ENCODE results near the gene KIAA1217.

The KIAA1217 gene

GRCh38 chr10:24172909-24173308, 36.0 kb upstream of the KIAA1217 start:
- TF ChIP-seq CTCF (IDR thresholded peaks at IDR 0.05), result no peak
- no peak for DNase-seq (ENCODE audit: low spot score)
- Histone ChIP-seq H3K27ac (no peak overlapping the region), H3K4me3 (no peak overlapping the region)

- DNase-seq (ENCODE audit: low spot score), result no peak
- TF ChIP-seq CTCF (IDR thresholded peaks at IDR 0.05), result no peak
- Histone ChIP-seq H3K4me3 (no peak overlapping the region), H3K27ac (no peak overlapping the region)
Observed at GRCh38 chr10:24174014-24174413, 34.9 kb upstream of the KIAA1217 start.

- no peak for DNase-seq (ENCODE audit: low spot score)
- Histone ChIP-seq H3K4me3 (no peak overlapping the region), H3K27ac (no peak overlapping the region)
- no peak for TF ChIP-seq CTCF (IDR thresholded peaks at IDR 0.05)
Observed at GRCh38 chr10:24176658-24177057, 32.3 kb upstream of the KIAA1217 start.

GRCh38 chr10:24177636-24178035, 31.3 kb upstream of the KIAA1217 start:
- Histone ChIP-seq H3K4me3 (no peak overlapping the region), H3K27ac (no peak overlapping the region)
- no peak for DNase-seq (ENCODE audit: low spot score)
- TF ChIP-seq CTCF (IDR thresholded peaks at IDR 0.05), result no peak

- DNase-seq (ENCODE audit: low spot score), result no peak
- no peak overlapping the region for H3K27ac ChIP-seq
- no peak for TF ChIP-seq CTCF (IDR thresholded peaks at IDR 0.05)
- no peak overlapping the region for H3K4me3 ChIP-seq
Observed at GRCh38 chr10:24180891-24181290, 28.0 kb upstream of the KIAA1217 start.

- DNase-seq (ENCODE audit: low spot score), result no peak
- no peak overlapping the region for H3K27ac ChIP-seq
- no peak for TF ChIP-seq CTCF (IDR thresholded peaks at IDR 0.05)
- no peak overlapping the region for H3K4me3 ChIP-seq
Observed at GRCh38 chr10:24184455-24184854, 24.5 kb upstream of the KIAA1217 start.

GRCh38 chr10:24193330-24193729, 15.6 kb upstream of the KIAA1217 start:
- Histone ChIP-seq H3K27ac (no peak overlapping the region), H3K4me3 (no peak overlapping the region)
- DNase-seq (ENCODE audit: low spot score), result no peak
- TF ChIP-seq CTCF (IDR thresholded peaks at IDR 0.05), result no peak
